Measurements from ENCODE around the gene GALNT10. TPM values are rescaled to one million over a fixed set of nuclear protein-coding genes. Genes with fewer than 3 reads are reported as not detected.
A peak's percentile ranks its signal among the peaks of the same experiment; 100 is the strongest.

Gene GALNT10
- polyA plus RNA-seq, 1 experiment, result 203 TPM

DNA sequence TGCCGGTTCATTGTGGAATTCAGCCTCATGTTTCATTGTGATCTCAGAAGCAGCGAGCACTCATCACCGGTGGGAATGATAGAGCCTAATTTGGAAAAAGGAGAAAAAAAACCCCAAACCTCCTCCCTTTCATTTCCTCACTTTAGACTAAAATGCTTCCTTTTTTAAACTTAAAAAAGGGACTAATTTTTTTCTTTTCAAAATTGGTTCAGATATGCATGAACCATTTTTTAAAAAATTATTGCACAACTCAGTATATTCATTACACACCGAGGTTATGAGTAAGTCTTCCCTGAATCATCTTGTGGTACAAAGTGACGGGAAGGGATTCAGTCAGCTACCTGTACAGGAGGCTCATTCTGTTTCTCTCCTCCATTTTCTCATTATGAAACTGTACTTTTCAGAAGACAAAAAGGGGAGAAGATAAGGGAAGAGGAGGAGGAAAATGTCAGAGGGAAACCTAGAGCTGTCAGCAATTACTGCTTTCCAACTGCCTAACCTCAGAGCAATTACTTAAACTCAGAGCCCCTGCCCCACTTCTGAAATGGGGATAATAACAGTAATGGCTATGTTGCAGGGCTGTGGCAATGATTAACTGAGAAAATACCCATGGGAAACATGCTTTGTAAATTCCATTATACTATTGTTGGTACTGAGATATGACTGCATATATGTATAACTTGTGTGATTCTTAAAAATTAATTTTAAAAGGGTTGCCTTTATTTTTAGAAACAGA is 24.0 kb downstream of the GALNT10 start:
- POLR2A ChIA-PET, result no interaction called here
- TF ChIP-seq, protein P1, sequence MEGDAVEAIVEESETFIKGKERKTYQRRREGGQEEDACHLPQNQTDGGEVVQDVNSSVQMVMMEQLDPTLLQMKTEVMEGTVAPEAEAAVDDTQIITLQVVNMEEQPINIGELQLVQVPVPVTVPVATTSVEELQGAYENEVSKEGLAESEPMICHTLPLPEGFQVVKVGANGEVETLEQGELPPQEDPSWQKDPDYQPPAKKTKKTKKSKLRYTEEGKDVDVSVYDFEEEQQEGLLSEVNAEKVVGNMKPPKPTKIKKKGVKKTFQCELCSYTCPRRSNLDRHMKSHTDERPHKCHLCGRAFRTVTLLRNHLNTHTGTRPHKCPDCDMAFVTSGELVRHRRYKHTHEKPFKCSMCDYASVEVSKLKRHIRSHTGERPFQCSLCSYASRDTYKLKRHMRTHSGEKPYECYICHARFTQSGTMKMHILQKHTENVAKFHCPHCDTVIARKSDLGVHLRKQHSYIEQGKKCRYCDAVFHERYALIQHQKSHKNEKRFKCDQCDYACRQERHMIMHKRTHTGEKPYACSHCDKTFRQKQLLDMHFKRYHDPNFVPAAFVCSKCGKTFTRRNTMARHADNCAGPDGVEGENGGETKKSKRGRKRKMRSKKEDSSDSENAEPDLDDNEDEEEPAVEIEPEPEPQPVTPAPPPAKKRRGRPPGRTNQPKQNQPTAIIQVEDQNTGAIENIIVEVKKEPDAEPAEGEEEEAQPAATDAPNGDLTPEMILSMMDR (IDR thresholded peaks at IDR 0.05; ENCODE audit: insufficient read depth, low read depth, low read length), result no peak
- Histone ChIP-seq H3K4me3 (ENCODE audit: low read depth, low read length) (no peak overlapping the region), H3K27me3 (ENCODE audit: control insufficient read depth, insufficient read depth, low read length) (no peaks in the 10 kb centered on the region), H3K36me3 (ENCODE audit: control insufficient read depth, insufficient read depth, low read length) (peaks cover 3% of the 10 kb centered on the region)
- CTCF ChIA-PET, result interaction anchor here (0.7 kb wide), 1 partner anchor 29 kb away, joined by 3 read pairs; no protein-coding TSS in a partner anchor
- no peak for DNase-seq (ENCODE audit: low read depth)

DNA sequence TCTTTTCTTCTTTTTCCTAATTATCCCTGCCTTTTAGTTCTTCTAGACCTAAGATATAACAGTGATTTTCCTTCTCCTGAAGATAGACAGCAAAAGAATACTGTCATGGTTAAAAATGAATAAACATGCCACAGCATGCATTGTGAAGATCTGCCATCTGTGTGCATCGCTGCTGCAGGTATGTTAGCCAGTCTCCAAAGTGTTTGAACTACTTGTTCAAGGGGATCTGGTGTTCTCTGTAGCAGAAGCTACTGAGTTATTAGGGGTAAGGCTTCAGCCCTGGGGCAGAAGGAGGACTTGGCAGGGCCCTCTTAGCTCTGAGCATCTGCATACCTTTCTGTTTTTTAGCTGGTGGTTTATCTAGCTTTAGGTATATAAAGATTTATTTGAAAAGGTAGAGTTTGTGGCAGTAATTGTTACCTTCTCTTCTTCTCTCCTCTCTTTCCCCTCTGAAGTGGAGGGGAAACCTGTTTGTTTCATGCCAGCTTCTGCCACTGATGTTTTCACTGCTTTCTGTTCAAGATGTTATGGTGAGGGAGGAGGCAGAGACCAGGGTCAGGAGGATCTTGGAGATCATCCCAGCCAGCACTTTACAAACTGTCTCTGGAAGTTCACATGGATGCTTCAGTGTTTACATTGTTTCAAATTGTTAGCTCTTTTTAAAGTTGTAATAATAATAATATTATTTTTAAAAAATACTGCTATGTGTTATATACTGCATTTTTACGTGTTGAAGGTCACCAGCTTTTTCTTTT is 25.2 kb downstream of the GALNT10 start:
- H3K4me3 ChIP-seq (ENCODE audit: low read depth, low read length), result no peak overlapping the region
- DNase-seq (ENCODE audit: low read depth), result no peak
- CTCF ChIA-PET, result interaction anchor here (0.8 to 1.4 kb wide), 2 partner anchors 184 to 189 kb away, joined by 3 to 6 read pairs; no protein-coding TSS in a partner anchor
- POLR2A ChIA-PET, result no interaction called here
- TF ChIP-seq, protein P1 (IDR thresholded peaks at IDR 0.05; ENCODE audit: insufficient read depth, low read depth, low read length), result no peak
- peaks cover 3% of the 10 kb centered on the region for H3K36me3 ChIP-seq (ENCODE audit: control insufficient read depth, insufficient read depth, low read length)
- H3K27me3 ChIP-seq (ENCODE audit: control insufficient read depth, insufficient read depth, low read length), result no peaks in the 10 kb centered on the region

DNA sequence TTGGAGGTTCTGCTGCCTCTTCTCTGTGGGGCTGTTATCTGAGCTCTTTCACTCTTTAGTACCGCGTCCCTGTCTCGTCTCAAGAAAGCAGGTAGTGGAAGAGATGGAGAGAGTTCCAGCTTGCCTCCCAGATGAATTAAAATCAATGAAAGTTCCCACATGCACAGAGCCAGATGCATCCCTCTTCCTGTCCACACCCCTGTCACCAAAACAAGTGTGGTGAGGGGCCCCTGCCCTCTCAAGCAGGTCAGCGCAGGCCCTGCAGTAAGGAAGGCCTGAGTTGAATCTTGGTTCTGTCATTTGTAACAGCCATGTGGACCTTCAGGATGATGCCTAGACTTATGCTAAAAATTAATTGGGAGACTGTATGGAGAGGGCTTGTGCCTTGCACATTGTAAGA is 26.9 kb downstream of the GALNT10 start:
- Histone ChIP-seq H3K36me3 (ENCODE audit: control insufficient read depth, insufficient read depth, low read length) (peaks cover 3% of the 10 kb centered on the region), H3K4me3 (ENCODE audit: low read depth, low read length) (no peak overlapping the region), H3K27me3 (ENCODE audit: control insufficient read depth, insufficient read depth, low read length) (no peaks in the 10 kb centered on the region)
- no peak for DNase-seq (ENCODE audit: low read depth)
- POLR2A ChIA-PET, result no interaction called here
- CTCF ChIA-PET, result interaction anchor here (0.7 to 1.3 kb wide), 2 partner anchors 20 to 27 kb away, joined by 3 read pairs; partner anchors contain the start of gene GALNT10
- TF ChIP-seq, protein P1 (IDR thresholded peaks at IDR 0.05; ENCODE audit: insufficient read depth, low read depth, low read length), result no peak

DNA sequence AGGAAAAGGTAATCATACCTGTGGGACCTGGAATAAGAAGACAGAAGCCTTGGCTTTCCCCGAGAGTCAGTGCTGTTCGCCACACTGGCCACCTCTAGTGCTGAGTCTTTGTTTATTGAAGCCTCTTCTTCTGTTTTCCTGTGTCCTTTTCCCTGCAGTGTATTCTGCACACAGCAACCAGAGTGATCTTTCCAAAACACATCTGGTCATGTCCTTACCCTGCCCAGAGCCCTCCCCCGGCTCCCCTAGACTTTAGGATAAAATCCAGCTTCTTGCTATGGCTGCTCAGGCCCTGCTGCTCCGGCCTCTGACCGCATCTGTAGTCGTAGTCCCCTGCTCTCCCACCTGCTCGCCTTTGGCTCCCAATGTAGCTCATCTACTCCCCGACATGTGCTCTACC is 28.3 kb downstream of the GALNT10 start:
- POLR2A ChIA-PET, result no interaction called here
- TF ChIP-seq, protein P1 (IDR thresholded peaks at IDR 0.05; ENCODE audit: insufficient read depth, low read depth, low read length), result no peak
- CTCF ChIA-PET, result no interaction called here

DNA sequence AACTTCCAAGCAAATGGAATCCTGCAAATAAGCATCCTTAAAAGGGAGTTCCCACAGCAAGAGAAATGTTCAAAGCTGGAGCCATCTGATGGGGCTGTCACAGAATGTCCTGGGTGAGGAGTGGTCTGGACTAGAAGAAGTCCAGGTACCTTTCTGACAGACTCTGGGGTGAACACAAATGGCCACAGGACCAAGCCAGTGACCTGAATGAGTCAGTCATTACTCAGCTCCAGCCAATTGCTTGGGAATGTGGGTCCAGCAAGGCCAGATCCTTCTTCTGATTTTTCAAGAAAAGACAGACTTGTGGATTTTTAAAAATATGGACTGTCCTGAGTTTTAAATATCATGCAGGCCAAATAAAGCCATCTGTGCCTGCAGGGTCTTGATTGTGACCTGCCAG is 30.1 kb downstream of the GALNT10 start:
- peak; percentile 39 for DNase-seq (ENCODE audit: low read depth)
- Histone ChIP-seq H3K4me3 (ENCODE audit: low read depth, low read length) (no peak overlapping the region), H3K27me3 (ENCODE audit: control insufficient read depth, insufficient read depth, low read length) (no peaks in the 10 kb centered on the region), H3K36me3 (ENCODE audit: control insufficient read depth, insufficient read depth, low read length) (peaks cover 3% of the 10 kb centered on the region)
- ChIA-PET POLR2A (no interaction called here), CTCF (interaction anchor here (1.0 kb wide), 1 partner anchor 185 kb away, joined by 3 read pairs; no protein-coding TSS in a partner anchor)
- TF ChIP-seq, protein P1 (IDR thresholded peaks at IDR 0.05; ENCODE audit: insufficient read depth, low read depth, low read length), result no peak

More for the DNA sequence above, 28.3 kb downstream of the GALNT10 start:
- no peak for DNase-seq (ENCODE audit: low read depth)
- Histone ChIP-seq H3K4me3 (ENCODE audit: low read depth, low read length) (no peak overlapping the region), H3K36me3 (ENCODE audit: control insufficient read depth, insufficient read depth, low read length) (peaks cover 3% of the 10 kb centered on the region), H3K27me3 (ENCODE audit: control insufficient read depth, insufficient read depth, low read length) (no peaks in the 10 kb centered on the region)
